Fibroblast of skin of right biceps (primary cell): ENCODE measurements around the gene TMEM232.
A peak's percentile ranks its signal among the peaks of the same experiment; 100 is the strongest.
"Not testable (repeated sequence)": the region's sequence is repeated elsewhere in the genome, so short reads cannot be mapped to it uniquely, and the experiment has no call there.

Source experiments
- DNase-seq: peaks from one replicate; pipeline ENCODE4 v3.0.0-alpha.2; 2013

The TMEM232 gene

GRCh38 chr5:110618941-110619340 lies 107.5 kb downstream of the TMEM232 start:
- DNase-seq = no peak

DNA sequence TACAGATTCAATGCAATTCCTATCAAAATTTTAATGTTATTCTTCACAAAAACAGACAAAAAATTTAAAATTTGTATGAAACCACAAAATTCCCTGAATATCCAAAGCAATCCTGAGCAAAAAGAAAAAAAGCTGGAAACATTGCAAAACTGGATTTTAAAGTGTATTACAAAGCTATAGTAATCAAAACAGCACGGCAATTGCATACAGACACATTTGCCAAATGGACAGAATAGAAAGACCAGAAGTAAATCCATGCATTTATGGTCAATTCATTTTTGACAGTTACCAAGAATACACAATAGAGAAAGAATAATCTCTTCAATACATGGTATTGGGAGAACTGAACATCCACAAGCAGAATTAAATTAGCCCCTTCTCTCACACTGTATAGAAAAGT lies 110.5 kb downstream of the TMEM232 start:
- DNase-seq = no peak

DNA sequence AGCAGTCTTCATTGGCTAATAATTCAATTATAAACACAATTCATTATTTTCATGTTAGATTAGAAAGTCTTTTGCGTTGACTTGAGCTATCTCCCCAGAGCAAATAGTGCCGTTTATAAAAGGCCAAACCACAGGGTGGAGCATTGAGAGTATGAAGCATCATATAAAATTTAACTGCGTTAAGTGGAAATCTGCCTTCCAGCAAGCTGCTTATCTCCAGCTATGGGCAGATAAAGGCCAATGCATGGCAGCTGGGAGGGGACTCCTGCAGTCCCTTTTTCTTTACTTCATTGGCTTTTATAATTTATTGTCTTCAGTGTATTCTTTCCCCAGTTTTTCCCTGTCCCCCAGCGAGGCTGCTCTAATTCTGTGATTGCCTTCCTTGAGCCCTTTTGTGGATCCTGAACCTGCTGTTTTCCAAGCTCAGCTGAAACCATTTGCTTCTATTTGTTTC lies 113.7 kb downstream of the TMEM232 start:
- no peak for DNase-seq

DNA sequence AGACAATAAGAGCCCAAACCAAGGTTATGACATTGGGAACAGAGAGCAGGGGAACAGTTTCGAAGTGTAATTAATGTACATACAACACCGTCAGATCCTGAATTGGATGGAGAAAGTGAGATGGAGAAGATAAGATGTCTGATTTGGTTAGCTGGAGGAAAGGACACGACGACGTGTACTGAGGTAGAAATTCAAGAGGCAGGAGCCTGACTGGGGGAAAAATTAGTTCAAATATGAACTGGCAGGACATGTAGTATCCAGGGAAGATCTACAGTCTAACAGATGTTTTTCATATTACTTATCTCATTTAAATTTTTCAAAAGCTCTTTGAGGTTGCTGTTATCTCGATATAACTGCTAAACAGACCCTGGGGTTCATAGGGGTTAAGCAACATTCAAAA lies 114.7 kb downstream of the TMEM232 start:
- no peak for DNase-seq

DNA sequence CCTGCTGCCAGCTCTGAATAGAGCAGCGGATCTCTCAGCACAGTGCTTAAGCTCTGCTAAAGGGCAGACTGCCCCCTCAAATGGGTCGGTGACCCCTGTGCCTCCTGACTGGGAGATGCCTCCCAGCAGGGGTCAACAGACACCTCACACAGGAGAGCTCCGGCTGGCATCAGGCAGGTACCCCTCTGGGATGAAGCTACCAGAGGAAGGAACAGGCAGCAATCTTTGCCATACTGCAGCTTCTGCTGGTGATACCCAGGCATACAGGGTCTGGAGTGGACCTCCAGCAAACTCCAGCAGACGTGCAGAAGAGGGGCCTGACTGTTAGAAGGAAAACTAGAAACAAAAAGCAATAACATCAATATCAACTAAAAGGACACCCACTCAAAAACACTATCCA lies 131.6 kb downstream of the TMEM232 start:
- DNase-seq = no peak

- DNase-seq = peak; percentile 27
These were observed 136.3 kb downstream of the TMEM232 start for GRCh38 chr5:110590187-110590586.

GRCh38 chr5:110588286-110588980 lies 138.0 kb downstream of the TMEM232 start:
- DNase-seq = peak; percentile 36

- peak; percentile 36 for DNase-seq
These were observed 145.8 kb downstream of the TMEM232 start for GRCh38 chr5:110580625-110581024.

DNA sequence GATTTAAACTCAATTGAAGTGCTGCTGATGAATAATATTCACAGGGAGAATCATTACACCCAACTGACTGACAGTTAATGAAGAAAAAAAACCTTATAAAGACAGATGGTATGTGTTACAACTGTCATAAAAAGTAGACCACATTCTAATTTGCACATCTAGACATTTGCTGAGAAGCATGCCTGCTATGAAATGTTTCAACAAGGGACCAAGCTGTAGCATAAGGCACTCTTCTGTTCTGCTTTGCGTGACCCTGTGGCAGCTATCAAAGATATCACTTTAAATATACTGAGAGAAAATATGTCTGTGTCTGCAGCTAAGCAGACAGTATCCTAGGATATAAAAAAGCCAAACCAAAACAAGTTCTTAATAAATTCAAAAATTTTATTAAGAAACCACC lies 153.7 kb downstream of the TMEM232 start:
- no peak for DNase-seq

GRCh38 chr5:110562191-110562590 lies 164.3 kb downstream of the TMEM232 start:
- no peak for DNase-seq

GRCh38 chr5:110561510-110561909 lies 165.0 kb downstream of the TMEM232 start:
- DNase-seq = no peak

GRCh38 chr5:110549301-110549700 lies 177.2 kb downstream of the TMEM232 start:
- peak; percentile 6 for DNase-seq

DNA sequence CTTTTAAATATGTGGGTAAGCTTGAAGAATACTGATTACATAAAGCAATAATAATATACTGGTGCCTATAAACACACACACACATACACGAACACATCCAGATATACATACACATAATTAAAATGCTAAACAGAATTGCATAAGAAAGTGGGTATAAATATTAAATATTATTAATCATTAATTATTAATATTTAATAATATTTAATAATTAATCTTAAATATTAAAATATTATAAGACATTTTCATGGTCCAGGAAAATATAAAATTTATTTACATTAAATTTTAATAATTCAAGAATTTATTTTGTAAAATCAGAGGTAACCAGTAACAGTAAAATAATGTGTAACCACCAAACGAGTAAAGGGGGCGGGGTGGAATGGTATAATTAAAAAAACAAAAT lies 178.3 kb downstream of the TMEM232 start:
- DNase-seq = no peak

GRCh38 chr5:110547495-110547894 lies 179.0 kb downstream of the TMEM232 start:
- DNase-seq = no peak

DNA sequence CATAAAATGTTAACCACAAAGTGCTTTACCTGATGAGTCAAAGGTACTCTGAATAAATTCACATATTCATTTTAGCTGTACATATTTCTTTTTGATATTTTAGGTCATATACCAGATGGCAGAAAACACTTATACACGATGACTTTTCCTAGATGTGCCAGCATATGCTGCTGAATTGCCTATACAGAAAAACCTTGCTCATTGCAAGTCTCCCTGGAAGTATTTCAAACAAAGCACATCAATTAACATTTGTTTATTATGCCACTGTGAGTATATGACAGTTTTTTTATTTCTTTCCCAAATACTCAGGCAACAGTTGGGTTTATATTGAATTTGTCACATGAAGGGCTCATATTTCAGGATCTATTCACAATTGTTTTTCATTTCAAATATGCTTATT lies 180.8 kb downstream of the TMEM232 start:
- DNase-seq = no peak

DNA sequence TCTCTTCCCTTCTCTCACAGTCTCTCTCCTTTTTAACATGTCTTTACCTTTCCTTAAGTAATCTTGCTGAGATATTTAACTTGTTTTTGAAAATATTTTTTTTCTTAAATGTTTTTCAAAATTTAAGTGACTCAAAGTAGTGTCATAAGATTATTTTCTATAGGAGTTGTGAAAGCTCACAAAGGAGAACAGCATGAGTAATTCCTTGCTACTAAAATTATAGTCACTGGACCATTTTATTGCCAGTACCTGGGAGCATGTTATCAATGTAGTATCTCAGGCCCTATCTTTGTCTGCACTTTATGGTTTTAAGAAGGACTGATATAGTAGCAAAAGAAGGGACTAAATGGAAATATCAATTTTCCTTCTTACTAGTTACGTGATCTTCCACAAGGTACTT lies 181.9 kb downstream of the TMEM232 start:
- DNase-seq = peak; percentile 0

- DNase-seq = no peak
These were observed 183.5 kb downstream of the TMEM232 start for GRCh38 chr5:110542949-110543348.

DNA sequence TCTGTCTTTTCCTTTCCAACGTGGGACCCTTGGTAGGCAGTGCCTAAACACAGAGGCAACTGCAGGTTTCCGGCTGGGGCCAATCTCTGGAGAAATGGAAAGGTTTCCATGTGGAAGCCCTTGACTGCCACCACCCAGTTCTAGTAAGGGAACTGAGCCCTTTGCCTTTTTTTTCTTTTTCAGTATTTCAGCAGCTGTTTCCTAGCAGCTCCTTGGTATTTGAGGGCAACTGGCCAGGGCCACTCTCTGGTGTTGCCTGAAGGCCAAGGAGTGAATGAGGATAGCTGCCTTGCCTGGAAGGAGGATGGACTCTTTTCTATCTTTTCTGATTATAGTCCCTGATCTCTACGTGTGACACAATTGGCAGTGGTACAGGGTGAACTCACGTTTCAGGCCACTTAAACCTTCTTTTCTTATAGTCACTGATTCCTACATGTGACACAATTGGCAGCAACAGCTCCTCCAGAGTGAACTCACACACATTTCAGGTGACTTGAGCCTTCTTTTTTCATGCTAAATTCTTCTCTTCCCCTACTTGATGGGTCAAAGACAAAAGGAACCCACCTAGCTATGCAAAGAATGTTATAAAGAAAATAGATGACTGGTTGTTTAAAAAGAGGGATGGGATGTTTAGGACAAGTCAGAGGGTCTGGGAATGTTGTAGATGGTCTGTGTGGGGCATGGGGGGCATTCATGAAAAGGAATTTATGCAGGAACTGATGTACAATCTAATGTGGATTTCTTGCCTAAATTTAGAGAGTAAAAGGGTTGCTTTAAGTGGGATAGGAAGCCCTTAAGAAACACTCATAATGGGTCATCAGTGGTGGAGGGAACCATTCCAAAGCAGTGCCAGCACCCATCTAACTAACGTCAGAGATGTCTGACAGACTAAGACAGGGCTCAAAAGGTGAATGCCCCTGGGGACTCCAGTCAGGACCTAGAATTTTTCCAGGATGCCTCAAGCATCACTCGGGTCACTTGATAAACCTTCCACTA lies 190.1 kb downstream of the TMEM232 start:
- peak; percentile 13 for DNase-seq

- not testable (repeated sequence) for DNase-seq
These were observed 191.3 kb downstream of the TMEM232 start for GRCh38 chr5:110535146-110535545.

DNA sequence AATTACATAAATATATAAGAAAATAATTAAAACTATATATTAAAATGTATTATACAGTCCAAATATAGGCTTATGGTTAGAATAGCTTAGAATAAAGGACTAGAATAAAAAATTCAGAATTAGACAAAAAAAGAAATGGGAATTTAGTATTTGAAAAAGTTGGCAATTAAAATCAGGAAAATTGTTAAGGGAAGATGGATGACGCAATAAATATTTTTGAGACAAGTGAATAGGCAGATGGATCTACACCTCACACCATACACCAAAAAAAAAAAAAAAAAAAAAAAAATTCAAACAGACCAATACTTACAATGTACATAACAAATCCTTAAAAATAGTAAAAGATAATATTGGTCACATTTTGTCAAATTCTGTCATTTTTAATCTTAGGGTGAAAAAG lies 200.7 kb downstream of the TMEM232 start:
- no peak for DNase-seq

DNA sequence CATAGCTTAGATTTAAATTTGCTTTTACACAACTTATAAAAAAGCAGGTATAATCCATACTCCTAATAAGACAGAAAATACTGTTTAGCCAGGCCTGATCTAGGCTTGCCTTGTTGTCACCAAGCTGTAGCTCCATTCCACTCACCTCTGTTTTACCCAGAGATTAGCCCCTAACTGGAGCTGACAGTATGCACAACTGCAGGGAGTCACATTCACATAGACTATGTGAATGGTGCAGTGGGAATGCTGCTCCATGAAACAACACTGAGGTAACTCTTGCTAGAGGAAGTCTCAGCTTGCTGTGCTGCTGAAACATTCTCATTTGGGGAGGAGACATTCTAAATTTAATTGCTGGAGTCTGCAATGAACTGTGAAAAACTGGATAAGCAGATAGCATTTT lies 209.1 kb downstream of the TMEM232 start:
- no peak for DNase-seq

DNA sequence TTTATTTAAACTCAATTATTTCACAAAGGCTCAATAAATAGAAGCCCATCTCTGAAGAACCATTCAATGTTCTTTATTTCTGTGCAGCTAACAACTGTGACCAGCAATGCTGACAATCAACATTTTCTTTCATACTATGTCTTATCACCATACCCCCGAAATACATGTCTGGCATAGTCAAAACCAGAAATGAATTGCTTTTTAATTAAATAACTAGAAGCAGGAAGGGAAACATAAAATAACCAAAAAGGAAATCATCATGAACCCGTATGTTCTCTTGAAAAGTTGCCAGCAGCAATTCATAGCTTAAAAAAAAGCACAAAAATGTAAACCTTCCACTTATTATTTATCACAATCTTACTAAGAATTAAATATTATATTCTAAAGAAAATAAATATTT lies 212.4 kb downstream of the TMEM232 start:
- peak; percentile 33 for DNase-seq

DNA sequence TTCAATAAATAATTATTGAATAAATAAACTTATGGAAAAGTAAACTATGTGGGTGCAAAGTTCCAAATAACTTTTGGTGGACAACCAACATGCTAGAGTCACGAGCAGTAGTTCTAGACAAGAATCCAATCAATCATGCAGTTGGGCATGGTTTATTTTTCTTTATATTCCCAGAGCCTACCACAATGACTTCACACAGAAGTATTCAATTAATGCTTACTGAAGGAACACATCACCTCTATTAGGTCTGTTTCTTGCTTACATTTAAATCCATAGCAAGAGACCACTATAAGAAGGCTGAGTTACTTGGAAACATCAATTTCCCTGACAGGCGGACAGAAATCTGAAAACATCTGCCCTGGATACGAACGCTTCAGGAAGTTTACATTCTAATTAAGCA lies 214.2 kb downstream of the TMEM232 start:
- DNase-seq = peak; percentile 62

- DNase-seq = peak; percentile 46
These were observed 216.3 kb downstream of the TMEM232 start for GRCh38 chr5:110510146-110510545.
